Tibial nerve (tissue), 4 donors: ENCODE measurements around the gene CWC22. TPM values are rescaled to one million over a fixed set of nuclear protein-coding genes. Genes with fewer than 3 reads are reported as not detected.
"Not testable (repeated sequence)": the region's sequence is repeated elsewhere in the genome, so short reads cannot be mapped to it uniquely, and the experiment has no call there.

Experiments
- DNase-seq, 2 donors: peaks; one replicate each; pipeline ENCODE4 v3.0.0-alpha.2; 2019; ENCODE audit warnings: low spot score in 2 of 2
- H3K27ac ChIP-seq, 4 donors: fragments of 200-600 bp; sonication (generic) in 3 of 4; one replicate each; pipeline ENCODE4 v1.5.1; 2017 to 2019; ENCODE audit warnings: mild to moderate bottlenecking in 1 of 4
- H3K27me3 ChIP-seq, 2 donors: fragments of 200-600 bp; sonication (generic) in 1 of 2; one replicate each; pipeline versions ENCODE4 v1.5.1 to v1.6.0; 2017 to 2019
- H3K36me3 ChIP-seq, 3 donors: fragments of 200-600 bp; sonication (generic); one replicate each; pipeline ENCODE4 v1.5.1; 2018 to 2019
- H3K4me1 ChIP-seq, 4 donors: fragments of 200-600 bp; sonication (generic) in 3 of 4; one replicate each; pipeline ENCODE4 v1.5.1; 2017 to 2019
- H3K4me3 ChIP-seq, 4 donors: fragments of 200-600 bp; sonication (generic) in 3 of 4; one replicate each; pipeline ENCODE4 v1.5.1; 2017 to 2019; ENCODE audit warnings: mild to moderate bottlenecking in 1 of 4, moderate library complexity in 1 of 4
- H3K9me3 ChIP-seq, 4 donors: fragments of 200-600 bp; sonication (generic) in 3 of 4; one replicate each; pipeline ENCODE4 v1.5.1; 2017 to 2019
- EP300 ChIP-seq, 2 donors: sonication (generic); formaldehyde crosslinking; IDR thresholded peaks; one replicate each; pipeline ENCODE4 v1.6.1; 2017; ENCODE audit warnings: antibody characterized with exemption in 2 of 2, mild to moderate bottlenecking in 1 of 2
- POLR2A ChIP-seq, 2 donors: fragments of 450-650 bp; IDR thresholded peaks; one replicate each; pipeline ENCODE4 v1.6.1; 2017; ENCODE audit warnings: antibody characterized with exemption in 2 of 2, mild to moderate bottlenecking in 2 of 2, moderate library complexity in 2 of 2
- WGBS, 2 donors: methylation state at CpG; one replicate each; pipeline ENCODE4 v1.1.5; 2018; 5-methylcytosine and 5-hydroxymethylcytosine counted together
- total RNA-seq, 4 donors: library from RNA; depleted of rRNA; stranded (reverse); fragments of >200 nt; gene quantifications; one replicate each; pipeline ENCODE4 v1.1.0, GENCODE V29; 2016
- TF ChIP-seq, protein P1 (sequence below), 5 experiments: fragments of 200-600 bp in 3 of 5; fragments of 450-650 bp in 2 of 5; sonication (generic) in 3 of 5; IDR thresholded peaks; one replicate each; pipeline ENCODE4 v1.5.1; 2016 to 2019; ENCODE audit warnings: antibody characterized with exemption in 5 of 5, mild to moderate bottlenecking in 3 of 5, moderate library complexity in 2 of 5

CWC22 gene
- 10 to 100 TPM; 20.6 to 26.0 (median 22.9) TPM for total RNA-seq

DNA sequence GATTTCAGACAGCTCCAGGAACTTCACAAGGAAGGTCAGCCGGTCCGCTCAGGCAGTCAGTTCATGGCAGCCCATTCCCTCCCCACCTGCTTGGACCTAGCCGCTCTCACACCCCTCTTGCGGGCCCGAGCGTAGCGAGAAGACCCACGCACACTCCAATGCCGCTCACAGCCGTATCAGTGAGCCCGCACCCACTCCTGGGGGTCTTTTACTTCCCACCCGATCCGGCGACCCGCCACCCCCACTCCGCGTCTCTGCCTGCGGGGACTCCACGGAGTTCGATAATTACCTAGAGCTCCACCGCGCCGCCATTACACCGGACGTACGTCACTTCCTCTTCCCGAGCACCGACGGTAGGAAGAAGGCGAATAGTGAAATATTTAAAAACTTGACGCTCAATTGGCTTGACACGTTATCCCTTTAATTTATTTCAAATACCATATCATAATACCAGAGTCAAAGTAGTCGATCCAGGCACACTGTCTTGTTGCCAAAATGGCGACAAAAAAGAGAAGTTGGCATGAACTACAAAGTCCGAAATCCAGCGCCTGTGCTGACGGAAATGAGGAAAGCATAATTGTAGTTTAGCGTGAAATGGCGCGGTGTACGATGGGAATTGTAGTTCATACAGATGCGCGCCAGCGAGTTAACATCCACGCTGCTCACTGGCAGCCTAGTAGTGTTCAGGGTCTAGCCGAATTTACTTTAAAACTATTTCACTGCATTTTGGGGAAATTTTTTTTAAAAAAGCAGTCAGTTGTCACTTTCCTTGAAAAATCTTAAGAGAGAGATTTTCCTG, at the start of gene CWC22:
Gene CWC22, minus strand, starts transcription at position 517 of the 799 bp plus-strand sequence. CDS start 13,956 bp downstream, outside the sequence.
- TF ChIP-seq, protein P1, sequence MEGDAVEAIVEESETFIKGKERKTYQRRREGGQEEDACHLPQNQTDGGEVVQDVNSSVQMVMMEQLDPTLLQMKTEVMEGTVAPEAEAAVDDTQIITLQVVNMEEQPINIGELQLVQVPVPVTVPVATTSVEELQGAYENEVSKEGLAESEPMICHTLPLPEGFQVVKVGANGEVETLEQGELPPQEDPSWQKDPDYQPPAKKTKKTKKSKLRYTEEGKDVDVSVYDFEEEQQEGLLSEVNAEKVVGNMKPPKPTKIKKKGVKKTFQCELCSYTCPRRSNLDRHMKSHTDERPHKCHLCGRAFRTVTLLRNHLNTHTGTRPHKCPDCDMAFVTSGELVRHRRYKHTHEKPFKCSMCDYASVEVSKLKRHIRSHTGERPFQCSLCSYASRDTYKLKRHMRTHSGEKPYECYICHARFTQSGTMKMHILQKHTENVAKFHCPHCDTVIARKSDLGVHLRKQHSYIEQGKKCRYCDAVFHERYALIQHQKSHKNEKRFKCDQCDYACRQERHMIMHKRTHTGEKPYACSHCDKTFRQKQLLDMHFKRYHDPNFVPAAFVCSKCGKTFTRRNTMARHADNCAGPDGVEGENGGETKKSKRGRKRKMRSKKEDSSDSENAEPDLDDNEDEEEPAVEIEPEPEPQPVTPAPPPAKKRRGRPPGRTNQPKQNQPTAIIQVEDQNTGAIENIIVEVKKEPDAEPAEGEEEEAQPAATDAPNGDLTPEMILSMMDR (IDR thresholded peaks at IDR 0.05): peak in 1 of 5 experiments; percentile 21
- TF ChIP-seq POLR2A (IDR thresholded peaks at IDR 0.05) (peak in 1 of 2 donors; percentile 20), EP300 (IDR thresholded peaks at IDR 0.05) (peak; percentile 39 to 92)
- Histone ChIP-seq H3K9me3 (no peaks in the 10 kb centered on the region), H3K36me3 (no peaks in the 10 kb centered on the region), H3K4me1 (peaks cover 0 to 46% (median 16%) of the 10 kb centered on the region in 4 donors), H3K27ac (peak within 1 kb of the TSS; percentile 83 to 93 (median 89)), H3K27me3 (no peaks in the 10 kb centered on the region), H3K4me3 (peak within 1 kb of the TSS; percentile 77 to 91 (median 86))
- peak; percentile 80 to 95 for DNase-seq
- 1% methylated on average over 45 to 46 of the region's 46 CpGs for WGBS, 2 donors

DNA sequence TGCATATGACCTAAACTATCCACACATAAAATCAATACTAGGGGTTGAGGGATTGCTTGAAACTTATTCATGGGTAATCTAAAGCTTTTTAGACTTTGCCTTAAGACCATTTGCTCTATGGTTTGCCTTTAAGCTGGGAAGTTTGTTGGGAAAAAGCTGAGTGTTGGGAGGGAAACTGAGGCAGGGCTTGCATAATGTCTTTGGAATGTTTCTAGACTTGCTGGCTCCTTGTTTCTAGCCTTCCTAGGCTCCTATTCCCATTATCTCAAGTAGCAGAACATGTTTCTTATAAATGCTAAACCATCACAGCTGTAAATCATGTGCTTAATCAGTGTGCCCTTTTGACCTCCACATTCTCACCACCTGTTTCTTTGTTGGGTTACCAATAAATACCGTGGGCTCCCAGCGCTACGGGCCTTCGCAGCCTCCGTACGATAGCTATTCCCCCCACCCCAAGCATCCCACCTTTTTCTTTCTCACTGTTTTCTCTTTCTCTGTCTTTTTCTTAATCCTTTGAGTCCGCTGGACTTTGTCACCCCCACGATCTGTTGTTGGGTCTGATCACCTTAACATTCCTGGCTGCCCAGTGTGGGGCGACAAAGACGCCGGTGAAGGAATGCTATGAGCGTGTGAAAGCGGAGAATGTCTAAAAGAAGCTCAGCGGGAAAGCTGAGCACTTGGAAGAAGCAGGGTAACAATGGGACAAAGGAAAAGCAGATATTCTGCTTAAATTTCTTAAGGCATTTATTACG, 49.4 kb upstream of the CWC22 start:
- Histone ChIP-seq H3K4me3 (no peak overlapping the region), H3K36me3 (no peaks in the 10 kb centered on the region), H3K4me1 (no peaks in the 10 kb centered on the region), H3K9me3 (no peaks in the 10 kb centered on the region), H3K27ac (no peak overlapping the region), H3K27me3 (no peaks in the 10 kb centered on the region)
- 42% methylated on average over 15 of the region's 15 CpGs for WGBS, 2 donors
- TF ChIP-seq EP300 (IDR thresholded peaks at IDR 0.05): no peak
- no peak for TF ChIP-seq POLR2A (IDR thresholded peaks at IDR 0.05)
- TF ChIP-seq, protein P1 (IDR thresholded peaks at IDR 0.05): no peak
- no peak for DNase-seq

DNA sequence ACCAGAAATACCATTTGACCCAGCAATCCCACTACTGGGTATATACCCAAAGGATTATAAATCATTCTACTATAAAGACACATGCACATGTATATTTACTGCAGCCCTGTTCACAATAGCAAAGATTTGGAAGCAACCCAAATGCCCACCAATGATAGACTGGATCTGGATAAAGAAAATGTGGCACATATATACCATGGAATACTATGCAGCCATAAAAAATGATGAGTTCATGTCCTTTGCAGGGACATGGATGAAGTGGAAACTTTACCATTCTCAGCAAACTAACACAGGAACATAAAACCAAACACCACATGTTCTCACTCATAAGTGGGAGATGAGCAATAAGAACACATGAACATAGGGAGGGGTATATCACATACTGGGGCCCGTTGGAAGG, 47.5 kb upstream of the CWC22 start:
- not testable (repeated sequence) for H3K9me3 ChIP-seq, H3K27ac ChIP-seq, H3K36me3 ChIP-seq, H3K4me3 ChIP-seq, DNase-seq, H3K27me3 ChIP-seq, H3K4me1 ChIP-seq
- WGBS, 2 donors: 76 to 81% methylated on average over 1 of the region's 1 CpG

DNA sequence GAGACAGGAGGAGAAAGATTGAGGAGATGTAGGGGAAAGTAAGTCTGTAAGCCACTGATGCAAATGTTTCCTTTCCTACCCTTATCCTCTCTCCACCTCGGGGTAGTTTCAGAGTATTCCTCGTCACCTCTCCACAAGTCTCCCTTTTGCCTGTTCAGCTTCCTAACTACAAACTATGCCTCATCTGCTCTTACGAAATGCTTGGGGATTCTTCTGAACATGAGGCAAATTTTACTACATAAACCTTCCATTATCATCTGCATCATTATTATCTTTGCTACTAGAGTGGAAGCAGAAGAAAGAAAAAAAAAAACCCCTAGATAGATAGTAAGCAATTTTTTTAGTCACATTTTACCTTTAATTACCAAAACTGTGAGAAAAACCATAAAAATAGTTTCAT, 43.1 kb upstream of the CWC22 start:
- Histone ChIP-seq H3K27me3 (no peaks in the 10 kb centered on the region), H3K36me3 (no peaks in the 10 kb centered on the region), H3K4me3 (no peak overlapping the region), H3K27ac (no peak overlapping the region), H3K4me1 (no peaks in the 10 kb centered on the region), H3K9me3 (no peaks in the 10 kb centered on the region)
- TF ChIP-seq POLR2A (IDR thresholded peaks at IDR 0.05) (no peak), EP300 (IDR thresholded peaks at IDR 0.05) (no peak)
- TF ChIP-seq, protein P1 (IDR thresholded peaks at IDR 0.05): no peak
- no peak for DNase-seq
- 86 to 95% methylated on average over 3 of the region's 3 CpGs for WGBS, 2 donors

DNA sequence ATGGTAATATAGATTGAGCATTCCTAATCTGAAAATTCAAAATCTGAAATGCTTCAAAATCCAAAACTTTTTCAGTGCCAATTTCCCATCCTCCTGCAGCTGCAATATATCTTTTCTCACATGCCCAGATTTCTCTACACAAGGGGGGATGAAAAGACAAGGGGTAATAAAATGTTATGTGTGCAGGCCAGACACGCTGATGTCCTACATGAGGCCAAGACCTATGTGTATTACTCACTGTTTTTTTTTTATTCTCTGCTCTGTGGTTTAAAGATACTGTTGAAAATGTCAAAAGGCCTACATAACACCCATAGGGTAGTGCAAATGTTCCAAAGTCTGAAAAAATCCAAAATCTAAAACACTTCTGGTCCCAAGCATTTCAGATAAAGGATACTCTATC, 41.2 kb upstream of the CWC22 start:
- 47 to 55% methylated on average over 1 of the region's 1 CpG for WGBS, 2 donors
- no peak for TF ChIP-seq POLR2A (IDR thresholded peaks at IDR 0.05)
- TF ChIP-seq EP300 (IDR thresholded peaks at IDR 0.05): no peak
- TF ChIP-seq, protein P1 (IDR thresholded peaks at IDR 0.05): no peak
- Histone ChIP-seq H3K9me3 (no peaks in the 10 kb centered on the region), H3K4me1 (no peaks in the 10 kb centered on the region), H3K27me3 (no peaks in the 10 kb centered on the region), H3K36me3 (no peaks in the 10 kb centered on the region), H3K27ac (no peak overlapping the region), H3K4me3 (no peak overlapping the region)
- no peak for DNase-seq
